Measurements from ENCODE around the gene SLAMF6.
"Not testable (repeated sequence)": the region's sequence is repeated elsewhere in the genome, so short reads cannot be mapped to it uniquely, and the experiment has no call there.

The SLAMF6 gene

GRCh38 chr1:160542303-160542945 lies 19.4 kb upstream of the SLAMF6 start:
- peak; percentile 36 for DNase-seq (ENCODE audit: low spot score)

DNA sequence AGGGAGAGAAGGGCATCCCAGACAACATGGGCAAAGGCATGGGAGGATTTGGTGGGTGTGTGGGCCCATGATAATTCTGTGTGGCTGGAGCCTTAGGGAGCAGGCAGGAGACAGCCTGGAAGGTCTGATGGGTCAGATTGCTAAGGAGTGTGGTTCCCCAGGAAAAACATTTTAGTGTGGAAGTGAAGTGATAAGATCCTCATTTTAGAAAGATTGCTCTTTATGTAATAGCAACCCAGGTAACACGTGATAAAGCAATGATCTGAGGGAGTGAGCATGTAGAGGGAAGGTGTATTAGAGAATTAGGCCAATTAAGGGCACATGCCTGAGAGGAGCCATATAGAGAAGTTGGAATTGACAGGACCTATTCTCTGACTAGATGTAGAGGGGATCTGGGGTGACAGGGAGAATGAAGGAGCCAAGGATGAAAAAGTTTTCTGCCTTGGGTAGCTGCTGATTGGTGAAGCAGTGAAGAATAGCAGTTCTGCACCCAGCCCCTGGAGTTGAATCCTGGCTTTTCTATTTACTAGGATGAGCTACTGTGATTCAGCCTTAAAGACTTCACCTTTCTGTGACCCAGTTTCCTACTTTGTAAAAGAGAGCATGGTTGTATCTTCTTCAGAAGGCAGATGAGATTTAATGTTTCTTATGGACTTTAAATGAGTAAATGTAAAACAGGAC lies 18.7 kb upstream of the SLAMF6 start:
- no peak for DNase-seq (ENCODE audit: low spot score)

- no peak for DNase-seq (ENCODE audit: low spot score)
Observed at GRCh38 chr1:160540859-160541233, 17.8 kb upstream of the SLAMF6 start.

- no peak for DNase-seq (ENCODE audit: low spot score)
Observed at GRCh38 chr1:160539990-160540858, 17.2 kb upstream of the SLAMF6 start.

GRCh38 chr1:160539684-160539989 lies 16.6 kb upstream of the SLAMF6 start:
- no peak for DNase-seq (ENCODE audit: low spot score)

GRCh38 chr1:160538985-160539651 lies 16.1 kb upstream of the SLAMF6 start:
- no peak for DNase-seq (ENCODE audit: low spot score)

DNA sequence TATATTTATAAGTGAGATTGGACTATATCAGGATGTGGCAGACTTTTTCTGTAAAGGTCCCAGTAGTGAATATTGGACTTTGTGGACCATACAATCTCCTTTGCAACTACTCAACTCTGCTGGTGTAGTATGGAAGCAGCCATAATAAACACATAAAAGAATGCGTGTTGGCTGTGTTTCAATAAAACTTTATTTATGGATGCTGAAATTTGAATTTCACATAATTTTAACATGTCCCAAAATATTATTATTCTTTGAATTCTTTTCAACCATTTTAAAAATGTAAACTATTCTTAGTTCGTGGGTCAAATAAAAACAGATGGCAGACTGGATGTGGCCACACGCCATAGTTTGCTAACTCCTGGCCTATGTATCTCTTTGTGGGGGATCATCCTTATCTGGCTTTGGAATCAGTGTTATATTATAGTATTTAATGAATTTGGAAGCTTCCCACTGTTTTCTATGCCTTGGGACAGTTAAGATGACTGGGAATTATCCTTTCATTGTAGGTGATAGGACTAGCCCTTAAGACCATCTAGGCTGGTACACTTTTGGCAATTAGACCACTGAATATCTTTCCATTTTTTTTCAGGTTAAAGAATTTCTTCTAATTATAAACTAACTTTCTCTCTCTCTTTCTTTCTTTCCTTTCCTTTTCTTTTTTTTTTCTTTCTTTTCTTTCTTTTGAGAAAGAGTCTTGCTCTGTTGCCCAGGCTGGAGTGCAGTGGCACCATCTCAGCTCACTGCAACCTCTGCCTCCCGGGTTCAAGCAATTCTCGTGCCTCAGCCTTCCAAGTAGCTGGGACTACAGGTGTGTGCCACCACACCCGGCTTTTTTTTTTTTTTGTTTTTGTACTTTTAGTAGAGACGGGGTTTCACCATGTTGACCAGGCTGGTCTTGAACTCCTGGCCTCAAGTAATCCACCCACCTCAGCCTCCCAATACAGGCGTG lies 14.9 kb upstream of the SLAMF6 start:
- no peak for DNase-seq (ENCODE audit: low spot score)

GRCh38 chr1:160534823-160535605 lies 12.0 kb upstream of the SLAMF6 start:
- no peak for DNase-seq (ENCODE audit: low spot score)

DNA sequence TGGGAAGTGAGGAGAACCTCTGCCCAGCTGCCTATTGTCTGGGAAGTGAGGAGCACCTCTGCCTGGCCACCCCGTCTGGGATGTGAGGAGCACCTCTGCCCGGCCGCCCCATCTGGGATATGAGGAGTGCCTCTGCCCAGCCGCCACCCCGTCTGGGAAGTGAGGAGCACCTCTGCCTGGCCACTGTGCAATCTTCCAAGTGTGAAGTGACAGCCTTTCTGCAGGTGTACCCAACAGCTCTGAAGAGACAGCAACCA lies 9.4 kb upstream of the SLAMF6 start:
- not testable (repeated sequence) for DNase-seq (ENCODE audit: low spot score)

- DNase-seq (ENCODE audit: low spot score): not testable (repeated sequence)
Observed at GRCh38 chr1:160531809-160532556, 8.9 kb upstream of the SLAMF6 start.

DNA sequence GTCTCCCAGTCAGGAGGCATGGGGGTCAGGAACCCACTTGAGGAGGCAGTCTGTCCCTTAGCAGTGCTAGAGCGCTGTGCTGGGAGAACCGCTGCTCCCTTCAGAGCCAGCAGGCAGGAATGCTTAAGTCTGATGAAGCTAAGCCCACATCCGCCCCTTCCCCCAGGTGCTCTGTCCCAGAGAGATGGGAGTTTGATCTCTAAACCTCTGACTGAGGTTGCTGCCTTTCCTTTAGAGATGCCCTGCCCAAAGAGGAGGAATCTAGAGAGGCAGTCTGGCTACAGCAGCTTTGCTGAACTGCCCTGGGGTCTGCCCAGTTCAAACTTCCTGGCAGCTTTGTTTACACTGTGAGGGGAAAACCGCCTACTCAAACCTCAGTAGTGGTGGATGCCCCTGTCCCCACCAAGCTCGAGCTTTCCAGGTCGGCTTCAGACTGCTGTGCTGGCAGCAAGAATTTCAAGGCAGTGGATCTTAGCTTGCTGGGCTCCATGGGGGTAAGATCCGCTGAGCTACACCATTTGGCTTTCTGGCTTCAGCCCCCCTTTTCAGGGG lies 6.4 kb upstream of the SLAMF6 start:
- DNase-seq (ENCODE audit: low spot score): not testable (repeated sequence)

DNA sequence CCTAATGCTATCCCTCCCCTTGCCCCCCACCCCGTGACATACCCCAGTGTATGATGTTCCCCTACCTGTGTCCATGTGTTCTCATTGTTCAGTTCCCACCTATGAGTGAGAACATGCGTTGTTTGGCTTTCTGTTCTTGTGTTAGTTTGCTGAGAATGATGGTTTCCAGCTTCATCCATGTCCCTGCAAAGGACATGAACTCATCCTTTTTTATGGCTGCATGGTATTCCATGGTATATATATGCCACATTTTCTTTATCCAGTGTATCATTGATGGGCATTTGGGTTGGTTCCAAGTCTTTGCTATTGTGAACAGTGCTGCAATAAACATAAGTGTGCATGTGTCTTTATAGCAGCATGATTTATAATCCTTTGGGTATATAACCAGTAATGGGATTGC lies 734 bp upstream of the SLAMF6 start:
- DNase-seq (ENCODE audit: low spot score): not testable (repeated sequence)

DNA sequence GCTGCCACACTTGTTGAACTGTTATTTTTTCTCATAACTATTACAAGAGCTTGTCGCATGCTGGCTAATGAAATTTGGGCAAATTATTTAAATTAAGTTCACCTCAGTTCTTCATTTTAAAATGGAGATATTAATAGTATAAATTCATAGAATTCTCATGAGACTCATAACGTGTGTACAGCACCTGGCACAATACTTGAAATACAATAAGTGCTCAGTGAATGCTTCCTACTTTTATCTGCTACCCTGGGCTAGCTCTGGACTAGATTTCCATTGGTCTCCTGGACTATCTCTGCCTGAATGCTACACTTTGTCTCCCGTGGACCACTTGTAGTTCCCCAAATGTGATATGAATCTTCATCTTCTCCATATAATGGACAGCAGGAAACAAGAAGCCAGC lies 919 bp downstream of the SLAMF6 start:
- no peak for DNase-seq (ENCODE audit: low spot score)

- DNase-seq (ENCODE audit: low spot score): no peak
Observed at GRCh38 chr1:160521554-160521953, 1.5 kb downstream of the SLAMF6 start.

- no peak for DNase-seq (ENCODE audit: low spot score)
Observed at GRCh38 chr1:160520999-160521398, 2.1 kb downstream of the SLAMF6 start.

DNA sequence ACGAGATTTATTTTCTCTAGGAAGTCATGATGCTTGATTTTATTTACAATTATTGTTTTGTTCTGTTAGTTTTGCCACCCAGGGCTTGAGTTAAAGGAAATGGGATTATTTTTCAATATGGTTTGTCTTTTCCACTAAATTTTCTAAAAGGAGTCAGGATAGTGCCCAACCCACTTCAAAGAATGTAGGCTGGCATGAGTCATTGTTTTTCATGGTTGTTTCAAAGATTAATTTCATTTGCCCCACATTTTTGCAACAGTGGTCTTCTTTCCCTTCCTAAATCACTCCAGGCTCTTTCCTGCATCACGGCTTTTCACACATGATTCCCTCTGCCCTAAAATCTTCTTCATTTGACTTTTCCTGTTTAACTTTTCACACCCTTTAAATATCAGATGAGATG lies 2.5 kb downstream of the SLAMF6 start:
- no peak for DNase-seq (ENCODE audit: low spot score)

DNA sequence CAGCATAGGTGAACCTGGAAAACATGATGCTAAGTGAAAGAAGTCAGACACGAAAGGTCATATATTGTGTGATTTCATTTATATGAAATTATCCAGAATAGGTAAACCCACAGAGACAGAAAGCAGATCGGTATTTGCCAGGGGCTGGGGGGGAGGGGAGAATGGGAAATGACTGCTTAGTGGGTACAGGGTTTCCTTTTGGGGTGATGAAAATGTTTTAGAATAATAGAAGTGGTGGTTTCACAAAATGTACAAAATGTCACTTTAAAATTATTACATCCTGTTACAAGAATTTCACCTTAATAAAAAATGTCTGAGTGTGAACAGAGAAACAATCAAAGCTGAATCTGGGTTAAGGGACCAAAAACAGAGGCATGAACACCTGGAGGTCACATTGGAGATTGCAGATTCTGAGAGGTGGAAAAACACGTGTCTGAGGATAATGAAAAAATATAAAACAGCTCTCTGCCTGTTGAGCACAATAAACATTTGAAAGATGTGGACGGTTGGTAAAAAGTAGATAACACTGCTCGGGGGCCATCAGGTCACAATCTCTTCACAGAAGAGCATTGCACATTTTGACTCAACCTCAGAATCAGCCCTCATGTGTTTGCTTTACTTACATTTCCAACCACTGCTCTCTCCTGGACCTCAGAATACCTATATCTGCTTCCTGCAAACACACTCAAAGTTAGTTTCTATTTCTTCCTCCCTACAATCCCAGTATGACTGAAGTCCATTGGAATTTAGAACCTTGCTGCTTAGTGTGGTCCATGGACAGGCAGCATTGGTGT lies 3.2 kb downstream of the SLAMF6 start:
- DNase-seq (ENCODE audit: low spot score): no peak

GRCh38 chr1:160517519-160517918 lies 5.5 kb downstream of the SLAMF6 start:
- DNase-seq (ENCODE audit: low spot score): not testable (repeated sequence)

DNA sequence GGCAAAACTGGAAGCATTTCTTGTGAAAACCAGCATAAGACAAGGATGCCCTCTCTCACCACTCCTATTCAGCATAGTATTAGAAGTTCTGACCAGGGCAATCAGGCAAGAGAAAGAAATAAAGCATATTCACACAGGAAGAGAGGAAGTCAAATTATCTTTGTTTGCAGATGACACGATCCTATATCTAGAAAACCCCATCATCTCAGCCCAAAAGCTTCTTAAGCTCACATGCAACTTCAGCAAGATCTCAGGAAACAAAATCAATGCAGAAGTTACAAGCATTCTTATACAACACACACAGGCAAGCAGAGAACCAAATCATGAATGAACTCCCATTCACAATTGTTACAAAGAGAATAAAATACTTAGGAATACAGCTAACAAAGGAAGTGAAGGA lies 7.1 kb downstream of the SLAMF6 start:
- DNase-seq (ENCODE audit: low spot score): not testable (repeated sequence)
